ENCODE results near the gene SH3PXD2A. TPM values are rescaled to one million over a fixed set of nuclear protein-coding genes. Genes with fewer than 3 reads are reported as not detected.

Gene SH3PXD2A
- total RNA-seq, 1 donor from 2014 or later = 67.3 TPM

GRCh38 chr10:103808780-103809179 lies 46.6 kb downstream of the SH3PXD2A start:
- no peak for DNase-seq

- DNase-seq = no peak
These were observed 47.4 kb downstream of the SH3PXD2A start for GRCh38 chr10:103807996-103808395.

GRCh38 chr10:103806395-103807187 lies 48.8 kb downstream of the SH3PXD2A start:
- DNase-seq = peak; percentile 63

- DNase-seq = no peak
These were observed 49.6 kb downstream of the SH3PXD2A start for GRCh38 chr10:103805781-103806180.

- no peak for DNase-seq
These were observed 50.5 kb downstream of the SH3PXD2A start for GRCh38 chr10:103804871-103805270.

- no peak for DNase-seq
These were observed 51.4 kb downstream of the SH3PXD2A start for GRCh38 chr10:103803941-103804340.

GRCh38 chr10:103802637-103803353 lies 52.6 kb downstream of the SH3PXD2A start:
- DNase-seq = no peak

GRCh38 chr10:103802081-103802480 lies 53.3 kb downstream of the SH3PXD2A start:
- DNase-seq = no peak

- peak; percentile 54 for DNase-seq
These were observed 54.4 kb downstream of the SH3PXD2A start for GRCh38 chr10:103800789-103801540.

GRCh38 chr10:103800089-103800488 lies 55.3 kb downstream of the SH3PXD2A start:
- no peak for DNase-seq

- no peak for DNase-seq
These were observed 56.0 kb downstream of the SH3PXD2A start for GRCh38 chr10:103799341-103799740.

- DNase-seq = no peak
These were observed 56.9 kb downstream of the SH3PXD2A start for GRCh38 chr10:103798511-103798910.

- no peak for DNase-seq
These were observed 57.5 kb downstream of the SH3PXD2A start for GRCh38 chr10:103797857-103798256.

GRCh38 chr10:103795634-103796270 lies 59.6 kb downstream of the SH3PXD2A start:
- peak; percentile 60 for DNase-seq

GRCh38 chr10:103794996-103795395 lies 60.4 kb downstream of the SH3PXD2A start:
- DNase-seq = no peak

GRCh38 chr10:103793920-103794883 lies 61.2 kb downstream of the SH3PXD2A start:
- DNase-seq = no peak

- no peak for DNase-seq
These were observed 61.9 kb downstream of the SH3PXD2A start for GRCh38 chr10:103793429-103793828.

- no peak for DNase-seq
These were observed 62.8 kb downstream of the SH3PXD2A start for GRCh38 chr10:103792547-103792946.

- no peak for DNase-seq
These were observed 63.5 kb downstream of the SH3PXD2A start for GRCh38 chr10:103791858-103792257.

GRCh38 chr10:103791291-103791690 lies 64.1 kb downstream of the SH3PXD2A start:
- no peak for DNase-seq

GRCh38 chr10:103790580-103790979 lies 64.8 kb downstream of the SH3PXD2A start:
- no peak for DNase-seq
